ENCODE data around the gene STX18.
A peak's percentile ranks its signal among the peaks of the same experiment; 100 is the strongest.

Gene STX18

GRCh38 chr4:4488405-4489404 lies 53.1 kb downstream of the STX18 start:
- H3K4me3 ChIP-seq: no peak overlapping the region
- H3K27ac ChIP-seq: no peak overlapping the region
- H3K4me1 ChIP-seq: peaks cover 0 to 10% (median 0%) of the 10 kb centered on the region in 4 donors
- DNase-seq: peak; percentile 66 to 69
- H3K27me3 ChIP-seq: no peaks in the 10 kb centered on the region
- peak; percentile 61 to 81 for TF ChIP-seq CTCF (IDR thresholded peaks at IDR 0.05)
- intact Hi-C loops (cut with DNase I; ENCODE audit: low total_unique reads): no loop called here
- no peaks in the 10 kb centered on the region for H3K36me3 ChIP-seq
- no peaks in the 10 kb centered on the region for H3K9me3 ChIP-seq

GRCh38 chr4:4486969-4487368 lies 54.9 kb downstream of the STX18 start:
- intact Hi-C loops (cut with DNase I; ENCODE audit: low total_unique reads): no loop called here
- Histone ChIP-seq H3K9me3 (no peaks in the 10 kb centered on the region), H3K4me1 (no peaks in the 10 kb centered on the region), H3K27ac (no peak overlapping the region), H3K36me3 (no peaks in the 10 kb centered on the region), H3K27me3 (no peaks in the 10 kb centered on the region), H3K4me3 (no peak overlapping the region)
- no peak for DNase-seq
- no peak for TF ChIP-seq CTCF (IDR thresholded peaks at IDR 0.05)

- Histone ChIP-seq H3K27me3 (no peaks in the 10 kb centered on the region), H3K4me1 (peaks cover 0 to 8% (median 0%) of the 10 kb centered on the region in 4 donors), H3K9me3 (no peaks in the 10 kb centered on the region), H3K4me3 (no peak overlapping the region), H3K27ac (no peak overlapping the region), H3K36me3 (no peaks in the 10 kb centered on the region)
- no peak for TF ChIP-seq CTCF (IDR thresholded peaks at IDR 0.05)
- DNase-seq: no peak
- intact Hi-C loops (cut with DNase I; ENCODE audit: low total_unique reads): no loop called here
These were observed 56.0 kb downstream of the STX18 start for GRCh38 chr4:4485806-4486205.

- Histone ChIP-seq H3K27ac (no peak overlapping the region), H3K4me1 (peaks cover 0 to 14% (median 0%) of the 10 kb centered on the region in 4 donors), H3K36me3 (no peaks in the 10 kb centered on the region), H3K27me3 (no peaks in the 10 kb centered on the region), H3K9me3 (no peaks in the 10 kb centered on the region), H3K4me3 (no peak overlapping the region)
- intact Hi-C loops (cut with DNase I; ENCODE audit: low total_unique reads): no loop called here
- DNase-seq: no peak
- TF ChIP-seq CTCF (IDR thresholded peaks at IDR 0.05): no peak
These were observed 60.4 kb downstream of the STX18 start for GRCh38 chr4:4481399-4481994.

GRCh38 chr4:4480685-4481398 lies 61.0 kb downstream of the STX18 start:
- H3K4me3 ChIP-seq: no peak overlapping the region
- intact Hi-C loops (cut with DNase I; ENCODE audit: low total_unique reads): no loop called here
- peaks cover 0 to 14% (median 0%) of the 10 kb centered on the region in 4 donors for H3K4me1 ChIP-seq
- no peaks in the 10 kb centered on the region for H3K27me3 ChIP-seq
- no peaks in the 10 kb centered on the region for H3K9me3 ChIP-seq
- no peaks in the 10 kb centered on the region for H3K36me3 ChIP-seq
- peak; percentile 6 to 13 for TF ChIP-seq CTCF (IDR thresholded peaks at IDR 0.05)
- no peak for DNase-seq
- H3K27ac ChIP-seq: no peak overlapping the region
